NCI-H1930 (cell line): Measurements from ENCODE around the gene DNMT1.

Experiments used
- DNase-seq, 2 experiments: peaks; one replicate each; lab custom pipeline; 2025; lab: John Stamatoyannopoulos, UW

DNMT1 gene

GRCh38 chr19:10113964-10114650 lies 80.6 kb downstream of the DNMT1 start:
- no peak for DNase-seq

GRCh38 chr19:10113592-10113963 lies 81.2 kb downstream of the DNMT1 start:
- no peak for DNase-seq

- DNase-seq: no peak
Measured at GRCh38 chr19:10112895-10113591, 81.7 kb downstream of the DNMT1 start.

GRCh38 chr19:10112037-10112761 lies 82.6 kb downstream of the DNMT1 start:
- no peak for DNase-seq

- DNase-seq: no peak
Measured at GRCh38 chr19:10111405-10111811, 83.3 kb downstream of the DNMT1 start, which contains the start of gene P2RY11. TSS of gene P2RY11 (plus strand) at chr19:10111693. CDS start at chr19:10111722, 29 bp downstream.

- DNase-seq: no peak
Measured at GRCh38 chr19:10110972-10111317, 83.8 kb downstream of the DNMT1 start.

DNA sequence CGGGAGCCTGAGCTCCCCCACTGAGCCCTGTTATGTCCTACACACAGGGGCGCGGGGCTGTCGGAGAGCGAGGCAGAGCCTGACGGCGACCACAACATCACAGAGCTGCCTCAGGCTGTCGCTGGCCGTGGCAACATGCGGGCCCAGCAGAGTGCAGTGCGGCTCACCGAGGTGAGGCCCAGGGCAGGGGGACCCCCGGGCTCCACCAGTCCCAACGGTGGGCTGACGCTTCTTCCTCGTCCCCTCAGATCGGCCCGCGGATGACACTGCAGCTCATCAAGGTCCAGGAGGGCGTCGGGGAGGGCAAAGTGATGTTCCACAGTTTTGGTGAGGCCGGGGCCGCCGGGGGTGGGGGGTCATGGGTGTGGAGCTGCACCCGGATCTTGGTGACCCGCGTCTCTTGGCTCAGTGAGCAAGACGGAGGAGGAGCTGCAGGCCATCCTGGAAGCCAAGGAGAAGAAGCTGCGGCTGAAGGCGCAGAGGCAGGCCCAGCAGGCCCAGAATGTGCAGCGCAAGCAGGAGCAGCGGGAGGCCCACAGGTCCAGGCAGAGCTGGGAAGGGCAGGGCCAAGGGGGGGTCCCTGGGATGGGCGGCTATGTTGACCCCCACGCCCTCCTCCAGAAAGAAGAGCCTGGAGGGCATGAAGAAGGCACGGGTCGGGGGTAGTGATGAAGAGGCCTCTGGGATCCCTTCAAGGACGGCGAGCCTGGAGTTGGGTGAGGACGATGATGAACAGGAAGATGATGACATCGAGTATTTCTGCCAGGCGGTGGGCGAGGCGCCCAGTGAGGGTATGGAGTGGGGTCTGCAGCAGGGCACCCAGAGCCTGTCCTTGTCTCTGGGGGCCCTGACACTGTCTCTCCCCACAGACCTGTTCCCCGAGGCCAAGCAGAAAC lies 84.4 kb downstream of the DNMT1 start:
- DNase-seq: no peak

- DNase-seq: no peak
Measured at GRCh38 chr19:10109528-10109927, 85.2 kb downstream of the DNMT1 start.

DNA sequence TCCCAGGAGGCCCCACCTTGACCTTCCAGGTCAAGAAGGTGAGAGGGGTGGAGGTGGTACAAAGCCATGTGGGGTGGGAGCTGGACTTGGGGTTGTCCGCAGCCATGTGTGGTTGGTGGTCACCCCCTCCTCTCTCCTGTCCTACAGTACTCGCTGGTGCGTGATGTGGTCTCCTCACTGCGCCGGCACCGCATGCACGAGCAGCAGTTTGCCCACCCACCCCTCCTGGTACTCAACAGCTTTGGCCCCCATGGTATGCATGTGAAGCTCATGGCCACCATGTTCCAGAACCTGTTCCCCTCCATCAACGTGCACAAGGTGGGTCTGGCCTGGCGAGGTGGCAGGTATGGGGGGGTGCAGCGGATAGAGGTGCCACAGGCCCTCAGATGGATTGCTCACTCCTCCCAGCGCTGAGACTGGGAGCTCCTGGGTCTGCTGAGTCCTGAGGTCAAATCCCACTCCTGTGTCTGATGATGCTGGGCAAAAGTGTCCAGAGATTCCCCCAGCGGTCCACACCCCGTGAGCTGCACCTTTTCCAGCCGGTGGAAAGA lies 86.9 kb downstream of the DNMT1 start:
- DNase-seq: no peak

GRCh38 chr19:10107254-10107653 lies 87.5 kb downstream of the DNMT1 start:
- DNase-seq: no peak

DNA sequence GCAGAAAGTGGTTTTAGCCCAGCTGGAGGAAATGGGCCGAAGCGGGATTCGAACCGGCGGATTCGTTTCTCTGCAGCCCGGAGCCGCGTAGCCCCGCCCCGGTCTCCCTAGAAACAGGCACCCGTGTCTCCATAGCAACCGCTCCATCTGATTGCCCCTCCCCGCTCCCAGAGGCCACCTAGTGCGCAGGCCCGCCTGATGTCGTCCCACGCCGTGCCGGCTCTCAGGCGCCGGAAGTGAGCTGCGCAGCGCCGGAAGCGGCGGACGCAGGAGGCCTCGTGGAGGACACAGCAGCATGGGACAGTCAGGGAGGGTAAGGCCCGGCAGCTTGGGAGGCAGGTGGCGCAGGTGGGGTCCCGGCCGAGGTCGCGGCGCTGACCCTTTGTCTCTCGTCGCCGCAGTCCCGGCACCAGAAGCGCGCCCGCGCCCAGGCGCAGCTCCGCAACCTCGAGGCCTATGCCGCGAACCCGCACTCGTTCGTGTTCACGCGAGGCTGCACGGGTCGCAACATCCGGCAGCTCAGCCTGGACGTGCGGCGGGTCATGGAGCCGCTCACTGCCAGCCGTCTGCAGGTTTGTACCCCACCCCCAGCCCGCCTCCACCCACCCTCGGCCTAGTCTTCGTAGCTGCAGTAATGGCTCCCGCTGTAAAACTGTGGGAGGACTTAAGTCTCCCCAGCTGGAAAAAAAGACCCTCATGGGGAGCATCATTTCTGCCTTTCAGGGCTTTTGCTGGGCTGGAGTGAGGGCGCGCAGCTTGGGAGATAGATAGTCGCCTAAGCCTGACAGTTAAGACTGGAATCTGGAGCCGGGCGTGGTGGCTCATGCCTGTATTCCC lies 88.4 kb downstream of the DNMT1 start, which contains the start of gene PPAN:
TSS of gene PPAN (plus strand) at position 263 of the 837 bp plus-strand sequence. CDS start at position 296, 33 bp downstream.
- peak; percentile 93 to 97 for DNase-seq

GRCh38 chr19:10105509-10106099 lies 89.1 kb downstream of the DNMT1 start:
- no peak for DNase-seq

GRCh38 chr19:10104665-10105508 lies 89.9 kb downstream of the DNMT1 start:
- DNase-seq: no peak

DNA sequence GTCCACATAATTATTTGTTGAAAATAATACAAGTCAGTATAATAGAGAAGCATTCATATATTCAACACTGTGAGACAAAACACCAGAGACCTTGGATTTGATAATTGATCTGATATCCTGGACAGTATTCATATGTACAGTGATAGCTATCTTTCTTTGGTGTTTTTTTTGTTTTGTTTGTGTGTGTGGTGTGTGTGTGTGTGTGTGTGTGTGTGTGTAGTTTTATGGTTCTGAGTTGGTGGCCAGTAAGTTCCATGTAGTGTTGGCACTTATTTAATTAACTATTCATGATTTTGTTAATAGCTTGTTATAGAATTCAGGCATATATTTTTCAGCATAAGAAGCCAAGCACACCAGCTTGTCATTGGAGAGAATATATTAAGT lies 90.6 kb downstream of the DNMT1 start:
- no peak for DNase-seq

GRCh38 chr19:10102787-10103236 lies 91.9 kb downstream of the DNMT1 start:
- no peak for DNase-seq

DNA sequence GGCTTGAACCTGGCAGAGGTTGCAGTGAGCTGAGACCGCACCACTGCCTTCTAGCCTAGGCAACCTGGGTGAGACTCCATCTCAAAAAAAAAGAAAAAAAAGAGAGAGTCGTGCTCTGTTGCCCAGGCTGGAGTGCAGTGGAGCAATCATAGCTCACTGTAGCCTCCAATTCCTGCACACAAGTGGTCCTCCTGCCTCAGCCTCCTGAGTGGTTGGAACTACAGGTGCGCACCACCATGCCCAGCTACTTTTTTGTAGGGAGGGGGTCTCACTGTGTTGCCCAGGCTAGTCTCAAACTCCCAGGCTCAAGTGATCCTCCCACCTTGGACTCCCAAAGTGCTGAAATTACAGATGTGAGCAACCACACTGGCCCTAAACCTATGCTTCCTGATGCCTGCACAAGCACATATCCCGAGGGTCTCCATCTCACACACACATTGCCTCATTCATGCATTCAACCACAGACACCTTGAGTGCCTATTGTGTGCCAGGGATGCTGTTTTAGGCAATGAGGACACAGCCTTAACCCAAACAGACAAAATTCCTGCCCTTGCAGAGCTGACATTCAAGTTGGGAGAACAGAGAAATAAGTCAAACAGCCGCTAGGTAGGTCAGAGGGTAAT lies 94.5 kb downstream of the DNMT1 start:
- no peak for DNase-seq

DNA sequence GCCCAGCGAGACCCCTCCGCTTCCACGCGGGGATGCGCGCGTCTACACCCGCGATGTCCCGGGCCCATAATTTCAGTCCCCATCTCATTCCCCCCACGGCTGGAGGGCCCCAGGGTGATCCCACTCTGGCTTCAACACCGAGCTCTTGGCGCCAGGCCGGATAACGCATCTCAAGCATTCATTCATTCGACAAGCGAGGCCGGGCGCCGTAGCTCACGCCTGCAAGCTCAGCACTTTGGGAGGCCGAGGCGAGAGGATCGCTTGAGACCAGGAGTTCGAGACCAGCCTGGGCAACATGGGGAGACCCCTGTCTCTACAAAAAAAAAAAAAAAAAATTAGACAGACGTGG lies 98.2 kb downstream of the DNMT1 start:
- no peak for DNase-seq

GRCh38 chr19:10095948-10096614 lies 98.7 kb downstream of the DNMT1 start:
- peak; percentile 64 to 87 for DNase-seq

GRCh38 chr19:10095622-10095947 lies 99.2 kb downstream of the DNMT1 start:
- no peak for DNase-seq
